ENCODE measurements around the gene ANKEF1.

The ANKEF1 gene

GRCh38 chr20:10090588-10091166 lies 55.9 kb downstream of the ANKEF1 start:
- peak in 1 of 2 donors; percentile 6 for DNase-seq

GRCh38 chr20:10093087-10093591 lies 58.4 kb downstream of the ANKEF1 start:
- DNase-seq = no peak

GRCh38 chr20:10094566-10095173 lies 59.9 kb downstream of the ANKEF1 start:
- no peak for DNase-seq

GRCh38 chr20:10096790-10097189 lies 62.0 kb downstream of the ANKEF1 start:
- no peak for DNase-seq

- no peak for DNase-seq
These were observed 70.3 kb downstream of the ANKEF1 start for GRCh38 chr20:10105046-10105445.

Measured in bone marrow (tissue), 2 donors.